Glutamatergic neuron (in vitro differentiated cells): ENCODE measurements around the gene POTEF. TPM values are rescaled to one million over a fixed set of nuclear protein-coding genes. Genes with fewer than 3 reads are reported as not detected.
A peak's percentile ranks its signal among the peaks of the same experiment; 100 is the strongest.
"Not testable (repeated sequence)": the region's sequence is repeated elsewhere in the genome, so short reads cannot be mapped to it uniquely, and the experiment has no call there.

Source experiments
- DNase-seq: peaks from one replicate; pipeline ENCODE4 v3.0.0; 2022
- H3K27ac Mint-ChIP-seq: one replicate; pipeline ENCODE4 v1.8.0; 2020; ENCODE audit warnings: mild to moderate bottlenecking, mixed read lengths, inconsistent platforms; ENCODE audit not compliant: unreplicated experiment
- H3K27me3 Mint-ChIP-seq: one replicate; pipeline ENCODE4 v1.8.0; 2020; ENCODE audit warnings: mild to moderate bottlenecking, moderate library complexity, mixed read lengths, inconsistent platforms; ENCODE audit not compliant: unreplicated experiment
- H3K36me3 Mint-ChIP-seq: one replicate; pipeline ENCODE4 v1.8.0; 2020; ENCODE audit warnings: mild to moderate bottlenecking, mixed read lengths, inconsistent platforms; ENCODE audit not compliant: unreplicated experiment
- H3K4me1 Mint-ChIP-seq: one replicate; pipeline ENCODE4 v1.8.0; 2020; ENCODE audit warnings: mild to moderate bottlenecking, low read depth, mixed read lengths, inconsistent platforms; ENCODE audit not compliant: unreplicated experiment
- H3K4me3 Mint-ChIP-seq: one replicate; pipeline ENCODE4 v1.8.0; 2020; ENCODE audit warnings: mild to moderate bottlenecking, mixed read lengths, inconsistent platforms; ENCODE audit not compliant: unreplicated experiment
- H3K9me3 Mint-ChIP-seq: one replicate; pipeline ENCODE4 v1.8.0; 2020; ENCODE audit warnings: mild to moderate bottlenecking, moderate library complexity, mixed read lengths, inconsistent platforms; ENCODE audit not compliant: unreplicated experiment
- CTCF ChIP-seq: fragments of 200-600 bp; sonication (generic); IDR thresholded peaks from one replicate; pipeline ENCODE4 v1.5.0; 2021; ENCODE audit not compliant: partially characterized antibody, unreplicated experiment
- total RNA-seq: library from RNA; stranded (reverse); fragmentation: NEBNext Ultra II Directional; extraction: Animal tissue kit (Norgen Biotek cat#: 25700); gene quantifications from one replicate; pipeline ENCODE4 v1.2.1, GENCODE V29; 2021; ENCODE audit not compliant: unreplicated experiment

POTEF gene
- total RNA-seq, 1 donor from 2014 or later: 12.8 TPM

- H3K27me3 Mint-ChIP-seq: peaks cover 2% of the 10 kb centered on the region
- no peak overlapping the region for H3K4me3 Mint-ChIP-seq
- DNase-seq: no peak
- no peak overlapping the region for H3K27ac Mint-ChIP-seq
- TF ChIP-seq CTCF: no peak
- H3K36me3 Mint-ChIP-seq: no peaks in the 10 kb centered on the region
- peaks cover 5% of the 10 kb centered on the region for H3K4me1 Mint-ChIP-seq
- H3K9me3 Mint-ChIP-seq: peaks cover 2% of the 10 kb centered on the region
Measured at GRCh38 chr2:130150181-130151144, 21.4 kb upstream of the POTEF start.

- H3K4me3 Mint-ChIP-seq, H3K27ac Mint-ChIP-seq, H3K4me1 Mint-ChIP-seq, H3K9me3 Mint-ChIP-seq, H3K36me3 Mint-ChIP-seq, H3K27me3 Mint-ChIP-seq, DNase-seq: not testable (repeated sequence)
Measured at GRCh38 chr2:130148515-130148914, 19.5 kb upstream of the POTEF start.

GRCh38 chr2:130145006-130145414 lies 16.0 kb upstream of the POTEF start, which contains the start of gene CCDC74B:
TSS of gene CCDC74B (minus strand) at chr2:130145112. CDS start at chr2:130144996, 116 bp downstream.
- H3K27me3 Mint-ChIP-seq, H3K27ac Mint-ChIP-seq, H3K9me3 Mint-ChIP-seq, H3K4me1 Mint-ChIP-seq, H3K36me3 Mint-ChIP-seq: not testable (repeated sequence)
- H3K4me3 Mint-ChIP-seq: peak within 1 kb of the TSS; percentile 75
- DNase-seq: peak; percentile 76

GRCh38 chr2:130143266-130144039 lies 14.4 kb upstream of the POTEF start:
- H3K27ac Mint-ChIP-seq, DNase-seq, H3K36me3 Mint-ChIP-seq, H3K4me3 Mint-ChIP-seq, H3K9me3 Mint-ChIP-seq, H3K4me1 Mint-ChIP-seq, H3K27me3 Mint-ChIP-seq: not testable (repeated sequence)

GRCh38 chr2:130142396-130143265 lies 13.6 kb upstream of the POTEF start:
- not testable (repeated sequence) for H3K27ac Mint-ChIP-seq, H3K9me3 Mint-ChIP-seq, DNase-seq, H3K36me3 Mint-ChIP-seq, H3K4me1 Mint-ChIP-seq, H3K4me3 Mint-ChIP-seq, H3K27me3 Mint-ChIP-seq

- not testable (repeated sequence) for H3K27ac Mint-ChIP-seq, H3K27me3 Mint-ChIP-seq, H3K9me3 Mint-ChIP-seq, H3K36me3 Mint-ChIP-seq, DNase-seq, H3K4me1 Mint-ChIP-seq, H3K4me3 Mint-ChIP-seq
Measured at GRCh38 chr2:130141645-130142370, 12.8 kb upstream of the POTEF start.

- not testable (repeated sequence) for H3K27me3 Mint-ChIP-seq, H3K9me3 Mint-ChIP-seq, H3K4me3 Mint-ChIP-seq, H3K36me3 Mint-ChIP-seq, DNase-seq, H3K4me1 Mint-ChIP-seq, H3K27ac Mint-ChIP-seq
Measured at GRCh38 chr2:130141002-130141401, 12.0 kb upstream of the POTEF start.

- H3K27ac Mint-ChIP-seq, H3K27me3 Mint-ChIP-seq, H3K4me1 Mint-ChIP-seq, DNase-seq, H3K9me3 Mint-ChIP-seq, H3K4me3 Mint-ChIP-seq, H3K36me3 Mint-ChIP-seq: not testable (repeated sequence)
Measured at GRCh38 chr2:130140516-130140915, 11.5 kb upstream of the POTEF start.

- not testable (repeated sequence) for H3K27ac Mint-ChIP-seq, H3K27me3 Mint-ChIP-seq, H3K4me1 Mint-ChIP-seq, H3K4me3 Mint-ChIP-seq, H3K36me3 Mint-ChIP-seq, DNase-seq, H3K9me3 Mint-ChIP-seq
Measured at GRCh38 chr2:130139331-130140280, 10.6 kb upstream of the POTEF start.
